ENCODE results near the gene ADISSP. TPM values are rescaled to one million over a fixed set of nuclear protein-coding genes. Genes with fewer than 3 reads are reported as not detected.

The ADISSP gene
- total and polyA plus RNA-seq, 2 donors (not counting 1 experiment from before 2014, with no cell fraction given) = 17.0 to 23.5 TPM

DNA sequence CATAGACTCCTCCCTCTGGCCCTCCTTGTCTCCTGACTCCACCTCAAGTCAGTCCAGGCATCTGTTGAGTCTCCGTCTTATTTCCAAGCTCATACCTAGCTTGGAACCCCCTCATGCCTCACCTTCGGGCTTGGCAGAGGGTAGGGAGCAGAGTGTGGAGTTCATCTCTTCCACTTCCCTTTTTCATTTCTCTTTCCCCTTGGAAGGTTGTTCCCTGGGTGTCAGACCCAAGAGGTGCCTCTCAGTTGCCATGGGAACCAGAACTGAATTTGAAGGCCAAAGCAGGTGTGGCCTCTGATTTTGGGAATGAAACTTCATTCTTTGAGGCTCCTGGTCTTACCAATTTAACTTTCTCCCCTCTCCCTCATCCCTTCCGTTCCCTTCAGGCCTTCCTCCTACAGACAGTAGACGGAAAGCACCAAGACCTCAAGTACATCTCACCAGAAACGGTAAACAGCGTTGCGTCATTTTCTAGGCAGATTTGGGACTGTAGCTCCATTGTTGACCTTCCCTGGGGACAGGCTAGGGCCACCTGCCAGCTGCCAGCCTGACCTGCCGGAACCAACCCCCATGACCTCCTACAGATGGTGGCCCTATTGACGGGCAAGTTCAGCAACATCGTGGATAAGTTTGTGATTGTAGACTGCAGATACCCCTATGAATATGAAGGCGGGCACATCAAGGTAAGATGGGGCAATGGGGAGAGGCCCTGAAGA lies 35.1 kb upstream of the ADISSP start:
- no peak overlapping the region for H3K9ac ChIP-seq (ENCODE audit: insufficient read depth, low read length)
- no peaks in the 10 kb centered on the region for H4K20me1 ChIP-seq (ENCODE audit: control insufficient read depth, extremely low read depth, insufficient read depth, low read length)
- peaks cover 49% of the 10 kb centered on the region for H3K4me1 ChIP-seq (ENCODE audit: control insufficient read depth, extremely low read depth, insufficient read depth, low read length)
- H2AFZ ChIP-seq (ENCODE audit: low read length) = no peak overlapping the region
- TF ChIP-seq EZH2 (IDR thresholded peaks at IDR 0.05; ENCODE audit: low read length, missing control alignments) = no peak
- TF ChIP-seq, protein P1, sequence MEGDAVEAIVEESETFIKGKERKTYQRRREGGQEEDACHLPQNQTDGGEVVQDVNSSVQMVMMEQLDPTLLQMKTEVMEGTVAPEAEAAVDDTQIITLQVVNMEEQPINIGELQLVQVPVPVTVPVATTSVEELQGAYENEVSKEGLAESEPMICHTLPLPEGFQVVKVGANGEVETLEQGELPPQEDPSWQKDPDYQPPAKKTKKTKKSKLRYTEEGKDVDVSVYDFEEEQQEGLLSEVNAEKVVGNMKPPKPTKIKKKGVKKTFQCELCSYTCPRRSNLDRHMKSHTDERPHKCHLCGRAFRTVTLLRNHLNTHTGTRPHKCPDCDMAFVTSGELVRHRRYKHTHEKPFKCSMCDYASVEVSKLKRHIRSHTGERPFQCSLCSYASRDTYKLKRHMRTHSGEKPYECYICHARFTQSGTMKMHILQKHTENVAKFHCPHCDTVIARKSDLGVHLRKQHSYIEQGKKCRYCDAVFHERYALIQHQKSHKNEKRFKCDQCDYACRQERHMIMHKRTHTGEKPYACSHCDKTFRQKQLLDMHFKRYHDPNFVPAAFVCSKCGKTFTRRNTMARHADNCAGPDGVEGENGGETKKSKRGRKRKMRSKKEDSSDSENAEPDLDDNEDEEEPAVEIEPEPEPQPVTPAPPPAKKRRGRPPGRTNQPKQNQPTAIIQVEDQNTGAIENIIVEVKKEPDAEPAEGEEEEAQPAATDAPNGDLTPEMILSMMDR (conservative IDR thresholded peaks at IDR 0.05 in 1 of 2, IDR thresholded peaks at IDR 0.05 in 1 of 2; ENCODE audit: low read depth in 1 of 2, low read length in 2 of 2) = no peak
- H3K36me3 ChIP-seq (ENCODE audit: control insufficient read depth, insufficient read depth, low read length) = peaks cover 65% of the 10 kb centered on the region
- H3K4me3 ChIP-seq (replicated peaks in 1 of 4; ENCODE audit: control extremely low read depth in 1 of 4, insufficient read depth in 1 of 4, low read depth in 3 of 4, low read length in 4 of 4) = no peak overlapping the region
- no peaks in the 10 kb centered on the region for H3K9me3 ChIP-seq (ENCODE audit: control insufficient read depth, insufficient read depth, low read depth, low read length)
- H3K4me2 ChIP-seq (ENCODE audit: extremely low read depth, insufficient read depth, low read length) = no peak overlapping the region
- H3K27ac ChIP-seq (ENCODE audit: insufficient read depth, low read length) = no peak overlapping the region
- DNase-seq (ENCODE audit: low read depth in 2 of 2) = no peak
- peaks cover 47% of the 10 kb centered on the region for H3K79me2 ChIP-seq (ENCODE audit: control insufficient read depth, insufficient read depth, low read length)
- H3K27me3 ChIP-seq (ENCODE audit: control insufficient read depth, insufficient read depth, low read length) = no peaks in the 10 kb centered on the region

DNA sequence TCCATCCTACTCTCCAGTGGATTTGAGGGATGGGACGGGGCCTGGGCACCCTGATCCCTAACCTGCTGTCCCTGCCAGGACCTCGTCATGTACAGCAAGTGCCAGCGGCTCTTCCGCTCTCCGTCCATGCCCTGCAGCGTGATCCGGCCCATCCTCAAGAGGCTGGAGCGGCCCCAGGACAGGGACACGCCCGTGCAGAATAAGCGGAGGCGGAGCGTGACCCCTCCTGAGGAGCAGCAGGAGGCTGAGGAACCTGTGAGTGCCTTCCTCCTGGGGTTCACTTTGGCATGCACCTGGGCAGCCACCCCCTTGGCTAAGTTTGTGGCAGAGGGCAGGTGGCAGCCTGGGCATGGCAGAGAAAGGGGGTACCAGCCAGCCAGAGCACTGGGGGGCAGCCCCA lies 34.3 kb upstream of the ADISSP start:
- Histone ChIP-seq H4K20me1 (ENCODE audit: control insufficient read depth, extremely low read depth, insufficient read depth, low read length) (no peaks in the 10 kb centered on the region), H3K36me3 (ENCODE audit: control insufficient read depth, insufficient read depth, low read length) (peaks cover 65% of the 10 kb centered on the region), H3K4me3 (replicated peaks in 1 of 4; ENCODE audit: control extremely low read depth in 1 of 4, insufficient read depth in 1 of 4, low read depth in 3 of 4, low read length in 4 of 4) (no peak overlapping the region), H2AFZ (ENCODE audit: low read length) (no peak overlapping the region), H3K9me3 (ENCODE audit: control insufficient read depth, insufficient read depth, low read depth, low read length) (no peaks in the 10 kb centered on the region), H3K27me3 (ENCODE audit: control insufficient read depth, insufficient read depth, low read length) (no peaks in the 10 kb centered on the region), H3K79me2 (ENCODE audit: control insufficient read depth, insufficient read depth, low read length) (peaks cover 56% of the 10 kb centered on the region), H3K9ac (ENCODE audit: insufficient read depth, low read length) (no peak overlapping the region), H3K4me2 (ENCODE audit: extremely low read depth, insufficient read depth, low read length) (no peak overlapping the region), H3K27ac (ENCODE audit: insufficient read depth, low read length) (no peak overlapping the region), H3K4me1 (ENCODE audit: control insufficient read depth, extremely low read depth, insufficient read depth, low read length) (peaks cover 43% of the 10 kb centered on the region)
- TF ChIP-seq, protein P1 (conservative IDR thresholded peaks at IDR 0.05 in 1 of 2, IDR thresholded peaks at IDR 0.05 in 1 of 2; ENCODE audit: low read depth in 1 of 2, low read length in 2 of 2) = no peak
- TF ChIP-seq EZH2 (IDR thresholded peaks at IDR 0.05; ENCODE audit: low read length, missing control alignments) = no peak
- DNase-seq (ENCODE audit: low read depth in 2 of 2) = no peak

DNA sequence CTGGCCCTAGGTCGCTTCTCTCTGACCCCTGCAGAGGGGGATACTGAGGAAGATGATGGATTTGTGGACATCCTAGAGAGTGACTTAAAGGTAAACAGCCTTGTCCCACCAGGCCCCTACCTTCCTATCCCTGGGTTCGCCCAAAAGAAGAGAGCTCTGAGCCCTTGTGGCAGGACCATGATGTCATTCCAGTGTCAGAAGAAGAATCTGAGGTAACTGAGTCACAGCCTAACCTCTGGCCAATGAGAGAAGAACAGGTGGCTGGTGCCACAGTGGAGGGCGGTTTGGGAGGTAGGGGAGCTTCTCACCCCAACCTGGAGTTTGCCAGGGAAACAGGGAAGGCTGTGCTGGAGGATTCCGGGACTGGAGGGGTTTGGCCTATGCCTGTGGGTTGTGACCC lies 33.7 kb upstream of the ADISSP start:
- H3K36me3 ChIP-seq (ENCODE audit: control insufficient read depth, insufficient read depth, low read length) = peaks cover 65% of the 10 kb centered on the region
- H3K4me1 ChIP-seq (ENCODE audit: control insufficient read depth, extremely low read depth, insufficient read depth, low read length) = peaks cover 40% of the 10 kb centered on the region

More for the DNA sequence above, 33.7 kb upstream of the ADISSP start:
- Histone ChIP-seq H3K4me3 (replicated peaks in 1 of 4; ENCODE audit: control extremely low read depth in 1 of 4, insufficient read depth in 1 of 4, low read depth in 3 of 4, low read length in 4 of 4) (no peak overlapping the region), H3K4me2 (ENCODE audit: extremely low read depth, insufficient read depth, low read length) (no peak overlapping the region), H4K20me1 (ENCODE audit: control insufficient read depth, extremely low read depth, insufficient read depth, low read length) (no peaks in the 10 kb centered on the region), H3K27ac (ENCODE audit: insufficient read depth, low read length) (no peak overlapping the region), H3K27me3 (ENCODE audit: control insufficient read depth, insufficient read depth, low read length) (no peaks in the 10 kb centered on the region), H3K9ac (ENCODE audit: insufficient read depth, low read length) (peak overlapping the region; percentile 4), H3K9me3 (ENCODE audit: control insufficient read depth, insufficient read depth, low read depth, low read length) (no peaks in the 10 kb centered on the region), H2AFZ (ENCODE audit: low read length) (no peak overlapping the region), H3K79me2 (ENCODE audit: control insufficient read depth, insufficient read depth, low read length) (peaks cover 61% of the 10 kb centered on the region)
- TF ChIP-seq, protein P1 (conservative IDR thresholded peaks at IDR 0.05 in 1 of 2, IDR thresholded peaks at IDR 0.05 in 1 of 2; ENCODE audit: low read depth in 1 of 2, low read length in 2 of 2) = no peak
- no peak for TF ChIP-seq EZH2 (IDR thresholded peaks at IDR 0.05; ENCODE audit: low read length, missing control alignments)
- no peak for DNase-seq (ENCODE audit: low read depth in 2 of 2)
